Measurements from ENCODE around the gene KRTAP9-6. TPM values are rescaled to one million over a fixed set of nuclear protein-coding genes. Genes with fewer than 3 reads are reported as not detected.
"Not testable (repeated sequence)": the region's sequence is repeated elsewhere in the genome, so short reads cannot be mapped to it uniquely, and the experiment has no call there.

KRTAP9-6 gene
- total RNA-seq, 2 donors from 2014 or later = not detected

DNA sequence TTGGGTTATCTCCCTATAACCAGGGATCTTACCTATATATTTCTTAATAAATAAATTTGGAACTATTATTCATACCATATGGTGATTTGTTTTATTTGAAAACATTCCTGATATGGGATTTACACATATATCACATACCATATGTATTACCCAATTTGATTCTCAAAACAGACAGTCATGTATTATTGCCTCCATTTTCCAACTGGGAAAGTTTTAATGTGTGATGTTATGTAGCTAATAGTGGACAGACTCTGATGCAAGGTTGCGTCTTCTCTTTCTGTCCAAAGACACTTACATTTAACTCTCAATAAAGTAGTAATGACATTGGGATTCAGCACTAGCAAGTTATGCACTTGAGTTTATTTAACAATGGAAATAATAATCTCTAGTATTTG, 8.9 kb upstream of the KRTAP9-6 start:
- ATAC-seq (no peak), DNase-seq (ENCODE audit: low spot score in 2 of 2) (no peak)
- Mint-ChIP-seq H3K9me3 (no peaks in the 10 kb centered on the region), H3K36me3 (no peaks in the 10 kb centered on the region), H3K27ac (no peak overlapping the region)

- DNase-seq (ENCODE audit: low spot score in 2 of 2) (no peak), ATAC-seq (no peak)
- Mint-ChIP-seq H3K27ac (no peak overlapping the region), H3K9me3 (no peaks in the 10 kb centered on the region), H3K36me3 (no peaks in the 10 kb centered on the region)
Measured at GRCh38 chr17:41258406-41258805, 6.8 kb upstream of the KRTAP9-6 start.

DNA sequence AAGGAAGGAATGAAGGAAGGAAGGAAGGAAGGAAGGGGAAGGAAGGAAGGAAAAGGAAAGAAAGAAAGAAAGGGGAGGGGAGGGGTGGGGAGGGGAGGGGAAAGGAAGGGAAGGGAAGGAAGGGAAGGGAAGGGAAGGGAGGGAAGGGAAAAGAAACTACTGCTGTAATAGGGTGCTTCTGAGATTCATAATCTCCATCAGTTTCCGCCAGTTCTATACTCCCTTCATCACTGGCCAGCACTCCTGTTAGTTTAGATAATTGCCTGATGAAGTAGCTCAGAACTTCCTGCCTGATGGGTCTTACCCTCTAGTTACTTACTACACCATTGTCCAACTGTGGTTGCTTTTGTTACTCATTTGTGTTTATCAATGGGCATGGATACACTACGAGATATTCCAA, 2.0 kb upstream of the KRTAP9-6 start:
- H3K27ac Mint-ChIP-seq = no peak overlapping the region
- ATAC-seq = no peak
- no peak for DNase-seq (ENCODE audit: low spot score in 2 of 2)
- H3K36me3 Mint-ChIP-seq = no peaks in the 10 kb centered on the region
- no peaks in the 10 kb centered on the region for H3K9me3 Mint-ChIP-seq

GRCh38 chr17:41264599-41264998, 579 bp upstream of the KRTAP9-6 start:
- no peak for ATAC-seq
- no peak overlapping the region for H3K27ac Mint-ChIP-seq
- no peaks in the 10 kb centered on the region for H3K9me3 Mint-ChIP-seq
- no peak for DNase-seq (ENCODE audit: low spot score in 2 of 2)
- no peaks in the 10 kb centered on the region for H3K36me3 Mint-ChIP-seq

- ATAC-seq = no peak
- DNase-seq (ENCODE audit: low spot score in 2 of 2) = no peak
- Mint-ChIP-seq H3K36me3 (no peaks in the 10 kb centered on the region), H3K27ac (no peak overlapping the region), H3K9me3 (no peaks in the 10 kb centered on the region)
Measured at GRCh38 chr17:41267711-41268110, 2.5 kb downstream of the KRTAP9-6 start.

DNA sequence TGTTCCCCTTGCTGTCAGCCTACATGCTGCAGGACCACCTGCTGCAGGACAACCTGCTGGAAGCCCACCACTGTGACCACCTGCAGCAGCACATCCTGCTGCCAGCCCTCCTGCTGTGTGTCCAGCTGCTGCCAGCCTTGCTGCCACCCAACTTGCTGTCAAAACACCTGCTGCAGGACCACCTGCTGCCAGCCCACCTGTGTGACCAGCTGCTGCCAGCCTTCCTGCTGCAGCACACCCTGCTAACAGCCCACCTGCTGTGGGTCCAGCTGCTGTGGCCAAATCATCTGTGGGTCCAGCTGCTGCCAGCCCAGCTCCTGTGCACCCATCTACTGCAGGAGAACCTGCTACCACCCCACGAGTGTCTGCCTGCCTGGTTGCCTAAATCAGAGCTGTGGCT, 6.1 kb downstream of the KRTAP9-6 start:
- DNase-seq (ENCODE audit: low spot score in 2 of 2); ATAC-seq; H3K36me3 Mint-ChIP-seq; H3K9me3 Mint-ChIP-seq; H3K27ac Mint-ChIP-seq: not testable (repeated sequence)

DNA sequence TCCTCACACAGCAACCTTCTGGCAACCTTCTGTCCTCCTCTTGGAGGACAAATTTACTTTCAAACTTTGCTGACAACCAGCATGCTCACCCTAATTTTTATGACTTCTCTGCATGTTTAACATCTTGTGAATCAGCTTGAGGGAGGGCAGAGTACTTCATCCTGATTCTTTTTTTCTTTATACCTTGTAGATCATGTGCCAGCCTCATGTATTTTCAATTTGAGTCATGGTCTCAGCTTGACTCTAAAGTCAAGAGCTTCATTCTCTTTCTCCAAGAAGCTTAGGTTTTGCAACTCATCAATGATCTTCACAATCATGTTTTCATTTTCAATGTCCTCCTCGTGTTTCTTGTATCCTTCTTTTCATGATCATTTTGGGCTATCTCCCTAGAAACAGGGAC, 6.7 kb downstream of the KRTAP9-6 start:
- Mint-ChIP-seq H3K27ac (no peak overlapping the region), H3K36me3 (no peaks in the 10 kb centered on the region), H3K9me3 (no peaks in the 10 kb centered on the region)
- DNase-seq (ENCODE audit: low spot score in 2 of 2) (no peak), ATAC-seq (no peak)

- not testable (repeated sequence) for DNase-seq (ENCODE audit: low spot score in 2 of 2); H3K27ac Mint-ChIP-seq; ATAC-seq; H3K9me3 Mint-ChIP-seq; H3K36me3 Mint-ChIP-seq
Measured at GRCh38 chr17:41275648-41276190, 10.5 kb downstream of the KRTAP9-6 start, which contains the start of gene KRTAP9-7. Gene KRTAP9-7, plus strand, starts transcription at chr17:41275698. Its CDS starts 0 bp downstream, at chr17:41275698.

GRCh38 chr17:41278176-41278955, 13.2 kb downstream of the KRTAP9-6 start:
- ATAC-seq (no peak), DNase-seq (ENCODE audit: low spot score in 2 of 2) (no peak)
- no peaks in the 10 kb centered on the region for H3K36me3 Mint-ChIP-seq
- no peak overlapping the region for H3K27ac Mint-ChIP-seq
- peaks cover 0 to 4% of the 10 kb centered on the region in 2 donors for H3K9me3 Mint-ChIP-seq

DNA sequence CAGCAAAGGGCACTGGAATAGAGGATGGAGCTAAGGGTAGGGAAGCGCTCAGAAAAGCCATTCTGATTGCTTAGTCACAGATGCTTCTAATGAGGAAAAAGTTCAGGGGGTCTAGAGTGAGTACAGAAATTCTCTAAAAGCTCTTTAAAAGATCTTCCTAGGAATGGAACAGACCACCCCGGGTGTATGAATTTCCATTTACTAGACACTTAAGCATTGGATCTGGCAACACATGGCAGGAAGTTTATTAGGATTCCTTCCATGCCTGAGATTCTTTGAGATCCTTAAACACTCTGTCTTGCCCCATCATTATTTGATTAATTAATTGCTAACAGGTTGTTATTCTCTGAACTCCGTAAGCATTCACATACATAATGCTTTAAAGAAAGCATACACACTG, 18.9 kb downstream of the KRTAP9-6 start:
- no peak for DNase-seq (ENCODE audit: low spot score in 2 of 2)
- no peak for ATAC-seq
- Mint-ChIP-seq H3K27ac (no peak overlapping the region), H3K9me3 (peaks cover 0 to 4% of the 10 kb centered on the region in 2 donors), H3K36me3 (no peaks in the 10 kb centered on the region)

DNA sequence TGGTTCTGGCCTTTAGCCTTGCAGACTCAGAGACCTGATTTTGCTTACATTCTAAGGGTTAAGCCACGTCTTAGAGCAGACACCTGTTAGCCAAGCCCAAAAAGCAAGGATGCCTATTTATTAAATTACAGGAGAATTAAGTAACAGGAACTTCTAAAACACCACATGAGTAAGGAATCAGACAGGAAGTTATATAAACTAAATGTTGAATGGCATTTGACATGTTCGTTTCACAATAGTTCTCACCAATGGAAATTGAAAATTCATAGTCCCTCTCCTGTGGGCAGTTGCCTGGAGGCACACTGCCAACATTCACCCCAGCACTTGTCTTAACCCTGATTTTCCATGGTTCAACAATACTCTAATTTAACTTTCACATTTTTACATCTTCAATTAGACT, 19.4 kb downstream of the KRTAP9-6 start:
- DNase-seq (ENCODE audit: low spot score in 2 of 2) (no peak), ATAC-seq (no peak)
- Mint-ChIP-seq H3K36me3 (no peaks in the 10 kb centered on the region), H3K9me3 (peaks cover 0 to 4% of the 10 kb centered on the region in 2 donors), H3K27ac (no peak overlapping the region)

DNA sequence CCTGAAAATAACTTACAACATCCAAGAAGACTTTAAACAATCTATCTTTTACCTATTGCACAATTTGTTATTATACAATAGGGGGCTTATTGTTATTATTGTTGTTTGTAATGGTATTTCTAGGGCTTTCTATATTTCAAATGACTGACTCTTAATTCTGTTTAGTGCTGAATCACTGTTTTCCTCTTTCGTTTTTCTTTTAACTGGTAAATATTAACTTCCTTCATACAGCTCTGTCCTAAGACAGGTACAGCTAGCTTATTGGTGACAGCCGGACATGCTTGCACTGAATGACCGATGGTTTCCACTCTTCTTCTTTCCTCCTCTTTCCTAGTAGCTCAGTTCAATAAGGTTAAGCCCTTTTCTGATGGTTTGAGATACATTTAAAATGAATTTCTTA, 21.9 kb downstream of the KRTAP9-6 start:
- no peaks in the 10 kb centered on the region for H3K36me3 Mint-ChIP-seq
- H3K9me3 Mint-ChIP-seq = no peaks in the 10 kb centered on the region

GRCh38 chr17:41294016-41294415, 28.8 kb downstream of the KRTAP9-6 start:
- no peak for ATAC-seq
- no peaks in the 10 kb centered on the region for H3K9me3 Mint-ChIP-seq
- H3K36me3 Mint-ChIP-seq = no peaks in the 10 kb centered on the region
- no peak overlapping the region for H3K27ac Mint-ChIP-seq
- no peak for DNase-seq (ENCODE audit: low spot score in 2 of 2)

More for the DNA sequence above, 21.9 kb downstream of the KRTAP9-6 start:
- DNase-seq (ENCODE audit: low spot score in 2 of 2) (no peak), ATAC-seq (no peak)
- no peak overlapping the region for H3K27ac Mint-ChIP-seq

DNA sequence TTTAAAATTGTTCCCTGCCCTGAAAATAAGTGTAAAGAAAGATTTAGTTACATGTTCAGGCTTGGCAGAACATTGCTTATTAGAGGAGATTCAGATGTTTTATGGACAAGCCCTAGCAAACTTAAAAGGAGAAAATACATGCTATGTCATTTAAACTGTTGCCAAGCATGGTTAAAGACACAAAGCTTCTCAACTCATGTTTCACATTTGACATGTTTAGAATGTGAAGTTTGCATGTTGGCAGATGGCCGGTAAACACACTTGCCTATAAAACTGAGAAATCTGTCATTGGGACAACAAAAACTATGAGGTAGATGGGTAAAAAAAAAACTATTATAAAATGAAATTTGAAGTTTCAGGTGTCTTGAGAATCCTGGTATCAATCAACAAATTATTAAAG, 31.7 kb downstream of the KRTAP9-6 start:
- Mint-ChIP-seq H3K9me3 (peaks cover 5 to 6% of the 10 kb centered on the region in 2 donors), H3K27ac (no peak overlapping the region), H3K36me3 (peaks cover 7 to 9% of the 10 kb centered on the region in 2 donors)
- no peak for ATAC-seq
- DNase-seq (ENCODE audit: low spot score in 2 of 2) = no peak

- H3K27ac Mint-ChIP-seq = no peak overlapping the region
Measured at GRCh38 chr17:41298458-41299135, 33.4 kb downstream of the KRTAP9-6 start.

GRCh38 chr17:41301204-41301790, 36.1 kb downstream of the KRTAP9-6 start:
- Mint-ChIP-seq H3K27ac (peak overlapping the region in 1 of 2 donors; percentile 46), H3K9me3 (peaks cover 5 to 6% of the 10 kb centered on the region in 2 donors), H3K36me3 (peaks cover 7 to 14% of the 10 kb centered on the region in 2 donors)
- DNase-seq (ENCODE audit: low spot score in 2 of 2) = no peak
- no peak for ATAC-seq

More at GRCh38 chr17:41298458-41299135, 33.4 kb downstream of the KRTAP9-6 start:
- Mint-ChIP-seq H3K36me3 (peaks cover 7 to 14% of the 10 kb centered on the region in 2 donors), H3K9me3 (peaks cover 5 to 6% of the 10 kb centered on the region in 2 donors)
- ATAC-seq (no peak), DNase-seq (ENCODE audit: low spot score in 2 of 2) (no peak)

All from activated naive CD4-positive, alpha-beta T cell treated with anti-CD3 and anti-CD28 coated beads, Interleukin-2, amount 50 U/mL, for 72 hours (primary cell).